Measurements from ENCODE around the gene CHCHD6. TPM values are rescaled to one million over a fixed set of nuclear protein-coding genes. Genes with fewer than 3 reads are reported as not detected.

CHCHD6 gene
- total RNA-seq, 4 donors from 2014 or later, result 2.0 to 11.5 (median 10.0) TPM

DNA sequence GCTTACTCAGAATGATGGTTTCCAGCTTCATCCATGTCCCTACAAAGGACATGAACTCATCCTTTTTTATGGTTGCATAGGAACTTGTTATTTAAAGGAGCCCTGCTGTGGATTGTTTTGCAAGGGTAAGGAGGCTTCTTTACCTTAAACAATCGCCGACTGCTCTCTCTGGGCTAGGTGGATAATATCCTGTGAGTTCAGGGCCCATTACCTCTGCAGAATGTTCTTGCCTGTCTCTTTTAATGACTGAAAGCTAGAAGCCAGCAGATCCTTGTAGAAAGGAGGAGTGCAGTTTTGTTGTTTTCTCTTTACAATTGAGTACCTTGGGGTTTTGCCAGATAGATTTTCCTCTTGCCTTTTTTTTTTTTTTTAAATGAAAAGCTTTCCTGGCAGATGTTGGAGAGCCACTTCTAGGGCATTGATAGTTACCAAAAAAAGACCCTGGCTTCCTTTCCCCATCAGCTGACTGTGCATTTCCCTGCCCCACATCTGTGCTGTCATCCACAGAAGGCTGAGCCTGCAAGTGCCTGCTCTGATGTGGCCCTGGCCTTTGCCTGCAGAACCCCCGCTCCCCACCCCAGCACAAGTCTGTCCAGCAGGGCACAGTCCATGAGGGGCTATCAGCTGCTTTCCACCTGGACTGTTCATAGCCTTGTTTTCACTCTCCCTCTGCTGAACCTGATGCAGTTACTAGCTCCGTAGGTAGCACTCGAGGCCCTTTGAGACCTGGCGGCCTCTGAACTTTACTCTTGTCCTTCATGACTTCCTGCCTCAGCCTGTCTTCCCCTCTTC, 113.1 kb downstream of the CHCHD6 start:
- TF ChIP-seq, protein P1, sequence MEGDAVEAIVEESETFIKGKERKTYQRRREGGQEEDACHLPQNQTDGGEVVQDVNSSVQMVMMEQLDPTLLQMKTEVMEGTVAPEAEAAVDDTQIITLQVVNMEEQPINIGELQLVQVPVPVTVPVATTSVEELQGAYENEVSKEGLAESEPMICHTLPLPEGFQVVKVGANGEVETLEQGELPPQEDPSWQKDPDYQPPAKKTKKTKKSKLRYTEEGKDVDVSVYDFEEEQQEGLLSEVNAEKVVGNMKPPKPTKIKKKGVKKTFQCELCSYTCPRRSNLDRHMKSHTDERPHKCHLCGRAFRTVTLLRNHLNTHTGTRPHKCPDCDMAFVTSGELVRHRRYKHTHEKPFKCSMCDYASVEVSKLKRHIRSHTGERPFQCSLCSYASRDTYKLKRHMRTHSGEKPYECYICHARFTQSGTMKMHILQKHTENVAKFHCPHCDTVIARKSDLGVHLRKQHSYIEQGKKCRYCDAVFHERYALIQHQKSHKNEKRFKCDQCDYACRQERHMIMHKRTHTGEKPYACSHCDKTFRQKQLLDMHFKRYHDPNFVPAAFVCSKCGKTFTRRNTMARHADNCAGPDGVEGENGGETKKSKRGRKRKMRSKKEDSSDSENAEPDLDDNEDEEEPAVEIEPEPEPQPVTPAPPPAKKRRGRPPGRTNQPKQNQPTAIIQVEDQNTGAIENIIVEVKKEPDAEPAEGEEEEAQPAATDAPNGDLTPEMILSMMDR (IDR thresholded peaks at IDR 0.05; ENCODE audit: low read depth), result no peak

DNA sequence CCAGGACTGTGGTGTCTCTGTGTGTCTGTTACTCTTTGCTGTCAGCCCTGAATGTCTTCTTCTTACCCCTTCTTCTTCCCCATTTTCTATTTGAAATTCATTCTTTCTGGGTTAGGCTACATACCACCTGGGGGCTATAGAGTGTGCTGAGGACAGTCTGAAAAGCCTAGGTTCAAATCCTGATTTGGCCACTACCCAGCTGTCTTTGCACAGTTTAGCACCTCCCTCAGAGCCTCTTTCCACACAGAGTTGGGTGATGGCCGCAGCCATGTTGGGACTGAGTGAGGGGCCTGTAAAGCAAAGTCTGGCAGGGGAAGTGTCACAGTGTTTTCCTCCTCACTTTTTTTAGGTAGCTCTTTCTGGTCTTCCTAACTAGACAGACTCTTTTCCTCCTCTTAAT, 113.7 kb downstream of the CHCHD6 start:
- TF ChIP-seq, protein P1 (IDR thresholded peaks at IDR 0.05; ENCODE audit: low read depth), result no peak

DNA sequence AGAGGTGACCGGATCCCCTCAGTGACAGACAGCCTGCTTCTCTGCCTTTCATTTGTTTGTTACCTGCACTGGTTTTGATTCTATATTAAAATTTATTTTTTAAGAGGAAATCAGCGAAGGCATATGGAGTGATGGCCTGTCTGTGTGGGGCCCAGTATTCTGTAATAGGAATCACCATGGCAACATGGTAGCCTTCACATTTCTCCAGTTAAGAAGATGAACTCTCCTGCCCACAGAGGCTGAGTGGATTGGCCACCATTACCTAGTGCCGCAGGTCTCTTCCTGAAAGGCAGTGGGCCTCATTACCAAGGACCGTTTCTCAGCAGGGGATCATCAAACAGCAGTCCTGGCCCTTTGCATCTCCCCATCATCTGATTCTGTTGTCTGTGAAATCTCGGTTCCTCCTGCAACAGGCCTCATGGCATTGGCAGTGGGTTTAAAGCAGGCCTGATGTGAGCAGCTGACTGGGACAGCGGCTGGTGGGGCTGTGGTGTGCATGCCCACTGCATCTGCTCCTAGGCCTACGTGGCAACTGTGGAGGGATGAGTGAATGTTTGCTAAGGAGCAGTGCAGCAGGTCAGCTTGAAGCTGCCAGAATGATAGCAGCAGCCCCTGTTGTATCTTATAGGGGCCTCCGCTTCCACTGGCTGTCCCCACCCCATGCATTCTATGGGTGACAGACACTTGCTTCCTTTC, 114.5 kb downstream of the CHCHD6 start:
- TF ChIP-seq, protein P1 (IDR thresholded peaks at IDR 0.05; ENCODE audit: low read depth), result no peak

DNA sequence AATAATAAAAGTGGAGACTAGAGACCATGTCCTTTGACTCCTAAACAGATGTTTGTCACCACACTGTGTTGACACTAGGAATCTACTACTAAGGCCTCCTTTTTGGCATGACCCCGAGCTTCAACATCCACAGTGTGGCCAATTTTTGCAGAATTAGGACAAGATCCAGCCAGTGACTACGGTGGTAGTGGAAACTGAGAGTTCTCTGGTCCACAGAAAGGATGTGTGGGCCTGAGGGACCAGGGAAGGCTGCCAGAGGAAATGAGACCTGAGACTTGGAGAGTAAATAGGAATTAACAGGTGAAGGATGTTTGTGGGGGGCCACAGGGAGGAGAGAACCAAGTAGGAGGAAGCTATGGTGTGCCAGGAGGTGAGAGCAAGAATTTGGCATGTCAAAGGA, 122.7 kb downstream of the CHCHD6 start:
- TF ChIP-seq, protein P1 (IDR thresholded peaks at IDR 0.05; ENCODE audit: low read depth), result no peak

DNA sequence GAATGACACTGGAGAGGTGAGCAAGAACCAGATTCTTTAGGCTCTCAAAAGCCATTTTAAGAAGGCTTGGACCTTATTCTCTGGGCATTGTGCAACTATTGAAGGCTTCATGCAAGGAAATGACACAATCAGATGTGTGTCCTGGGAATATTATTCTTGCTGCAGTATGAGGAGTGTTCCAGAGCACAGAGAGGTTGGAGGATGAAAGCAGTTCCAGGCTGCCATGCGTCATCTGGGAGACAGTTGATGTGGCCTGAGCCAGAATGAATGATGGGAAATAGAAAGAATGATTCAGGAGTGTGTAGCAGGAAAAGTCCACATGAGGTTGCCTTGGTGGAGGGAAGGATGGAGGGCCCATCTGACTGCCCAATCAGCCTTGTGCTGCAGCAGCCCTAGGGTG, 123.1 kb downstream of the CHCHD6 start:
- TF ChIP-seq, protein P1 (IDR thresholded peaks at IDR 0.05; ENCODE audit: low read depth), result no peak

DNA sequence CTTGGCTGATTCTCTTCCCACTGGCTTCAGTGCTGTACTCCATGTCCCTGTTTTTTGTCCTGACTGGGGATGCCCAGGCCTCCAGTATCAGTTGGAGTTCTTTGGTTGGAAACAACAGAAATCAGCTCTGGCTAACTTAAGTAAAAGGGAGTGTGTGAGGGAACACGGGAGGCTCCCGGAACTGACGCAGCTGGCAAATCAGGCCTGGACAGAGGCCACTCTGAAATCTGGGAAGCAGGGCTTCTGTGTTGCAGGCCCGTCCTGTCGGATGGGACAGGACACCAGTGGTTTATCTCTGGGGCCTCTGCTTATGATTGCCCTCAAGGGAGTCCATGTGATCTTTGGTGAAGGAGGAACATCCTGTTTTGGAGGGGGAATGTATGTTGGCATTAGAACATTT, 124.3 kb downstream of the CHCHD6 start:
- TF ChIP-seq, protein P1 (IDR thresholded peaks at IDR 0.05; ENCODE audit: low read depth), result no peak

DNA sequence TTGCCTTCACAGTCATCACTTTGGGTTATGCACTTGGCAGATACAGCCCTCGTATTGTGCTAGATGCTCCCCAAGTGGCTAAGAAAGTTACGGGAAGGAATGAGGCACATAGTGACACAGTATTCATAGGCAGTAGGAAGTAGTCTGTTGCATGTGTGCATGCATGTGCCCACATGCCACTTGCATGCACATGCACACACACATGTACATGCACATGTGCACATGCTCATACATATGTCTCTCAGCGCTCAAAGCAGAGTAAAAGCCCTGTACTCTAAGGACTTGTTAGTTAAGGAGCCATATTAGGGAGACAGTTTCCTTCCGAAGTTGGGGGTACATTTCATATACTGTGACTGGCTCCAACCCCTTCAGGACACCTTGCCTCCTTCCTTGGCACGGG, 128.9 kb downstream of the CHCHD6 start:
- TF ChIP-seq, protein P1 (IDR thresholded peaks at IDR 0.05; ENCODE audit: low read depth), result no peak
